Melanocyte of skin (primary cell): ENCODE results near the gene ACTR5. TPM values are rescaled to one million over a fixed set of nuclear protein-coding genes. Genes with fewer than 3 reads are reported as not detected.

Experiments used
- small RNA-seq, 2 donors: library from RNA; depleted of rRNA; stranded (forward); fragments of <200 nt; gene quantifications; one replicate each; pipeline ENCODE3, GENCODE V24; 2012
- total RNA-seq, 2 donors: library from RNA; depleted of rRNA; stranded (reverse); fragments of >200 nt; gene quantifications; 2 replicates each; pipeline ENCODE4 v1.2.3, GENCODE V29; 2012

The ACTR5 gene
- 1 to 10 TPM; 5.5 to 9.0 TPM for total RNA-seq

DNA sequence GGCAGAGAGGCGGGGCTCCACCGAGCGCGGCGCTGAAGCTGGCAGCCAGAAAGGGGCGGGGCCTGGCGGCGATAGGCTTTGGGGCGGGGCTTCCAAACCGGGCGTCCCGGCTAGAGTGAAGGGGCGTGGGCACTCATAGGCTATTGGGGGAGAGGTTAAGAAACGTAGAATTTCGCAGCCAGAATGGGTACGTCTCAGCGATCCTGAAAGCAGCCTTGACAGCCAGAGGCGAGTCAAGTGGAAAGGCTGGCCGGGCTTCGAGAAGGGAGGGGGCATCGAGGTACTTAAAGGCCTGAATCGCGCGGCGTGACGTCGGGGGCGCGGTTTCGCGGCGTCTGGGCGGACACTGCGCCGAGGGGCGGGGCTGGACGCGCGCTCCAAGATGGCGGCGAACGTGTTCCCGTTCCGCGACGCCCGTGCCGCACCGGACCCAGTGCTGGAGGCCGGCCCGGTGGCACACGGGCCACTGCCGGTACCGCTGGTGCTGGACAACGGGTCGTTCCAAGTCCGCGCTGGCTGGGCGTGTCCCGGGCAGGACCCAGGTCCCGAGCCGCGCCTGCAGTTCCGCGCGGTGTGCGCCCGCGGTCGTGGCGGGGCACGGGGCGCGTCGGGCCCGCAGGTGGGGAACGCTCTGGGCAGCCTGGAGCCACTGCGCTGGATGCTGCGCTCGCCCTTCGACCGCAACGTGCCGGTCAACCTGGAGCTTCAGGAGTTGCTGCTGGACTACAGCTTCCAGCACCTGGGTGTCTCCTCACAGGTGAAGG lies at the start of gene ACTR5:
TSS of gene ACTR5 (plus strand) at position 364 of the 764 bp plus-strand sequence. CDS start at position 383, 19 bp downstream.

DNA sequence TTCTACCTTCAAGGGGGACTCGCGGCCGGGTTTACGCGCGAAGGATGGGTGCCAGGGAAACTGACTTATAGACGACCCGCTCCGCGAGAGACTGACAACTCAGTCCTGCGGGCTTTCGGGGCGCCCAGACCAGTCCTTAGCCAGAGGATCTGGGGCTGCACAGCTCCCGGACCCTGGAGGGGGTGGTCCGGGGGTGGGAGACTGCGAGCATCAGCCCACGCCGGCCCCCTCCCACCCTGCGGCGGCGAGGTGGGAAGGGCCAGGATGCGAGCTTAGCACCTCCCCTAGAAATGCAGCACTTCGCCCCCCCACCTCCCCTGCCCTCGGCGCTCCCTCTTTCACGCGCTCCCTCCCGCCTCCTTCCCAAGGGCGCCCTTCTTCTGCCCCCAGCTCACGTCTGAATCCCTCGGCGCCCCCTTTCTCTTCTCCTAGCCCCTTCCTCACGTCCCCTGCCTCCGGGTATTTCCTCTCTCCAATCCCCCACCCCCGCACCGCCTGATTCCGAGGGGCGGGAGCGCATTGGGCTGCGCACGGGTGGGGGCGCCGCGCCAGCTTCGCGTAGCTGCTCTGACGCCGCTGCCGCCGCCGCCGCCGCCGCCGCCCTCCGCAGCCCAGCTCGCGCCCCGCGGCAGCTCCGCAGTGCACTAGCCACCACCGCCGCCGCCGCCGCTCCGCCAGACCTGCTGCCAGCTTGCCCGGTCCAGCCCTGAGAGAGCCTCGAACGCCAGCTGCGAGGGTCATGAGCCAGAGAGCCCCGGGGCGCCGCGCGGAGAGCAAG lies 24.2 kb upstream of the ACTR5 start, which contains the start of gene SLC32A1:
TSS of gene SLC32A1 (plus strand) at position 639 of the 778 bp plus-strand sequence. CDS start 239 bp downstream, outside the sequence.

DNA sequence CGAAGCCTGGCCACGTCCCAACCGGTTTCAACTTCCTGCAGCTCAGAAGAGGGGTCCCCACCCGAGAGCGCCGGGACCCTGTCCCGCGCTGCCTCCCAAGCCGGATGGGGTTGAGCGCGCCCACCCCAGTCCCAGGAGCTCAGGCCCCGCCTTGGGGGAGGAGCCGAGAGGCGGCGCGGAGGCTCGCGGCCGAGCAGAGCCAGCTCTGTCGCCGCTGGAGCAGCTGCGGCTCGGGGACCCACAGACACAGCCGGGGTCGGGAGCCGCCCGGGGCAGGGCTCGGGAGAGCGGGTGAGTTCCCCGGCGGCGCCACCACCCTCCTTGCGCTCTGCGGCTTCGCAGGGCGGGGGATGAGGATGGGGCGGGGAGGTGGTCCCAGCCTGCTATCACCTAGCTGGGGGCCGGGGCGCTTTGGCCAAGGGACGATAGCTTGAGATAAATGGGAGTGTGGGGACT lies 57.3 kb downstream of the ACTR5 start, which contains the start of gene PPP1R16B:
TSS of gene PPP1R16B (plus strand) at position 196 of the 456 bp plus-strand sequence. CDS start 30,229 bp downstream, outside the sequence.

Small RNAs within 50 kb of the gene (small RNA-seq; reads per million reads assigned to genes)
- 0 reads per million in 2 donors for gene RF00017

Other genes with a start within 250 kb of the ACTR5 start
- gene ADIG, start 167.3 kb upstream of the ACTR5 start, total RNA-seq: not detected
- gene ARHGAP40, start 146.7 kb upstream of the ACTR5 start, total RNA-seq: not detected
- gene SLC32A1, start 24.0 kb upstream of the ACTR5 start, total RNA-seq: not detected
- 1 to 10 TPM; 2.1 to 6.3 TPM for gene PPP1R16B, start 57.2 kb downstream of the ACTR5 start, total RNA-seq
- gene FAM83D, start 178.0 kb downstream of the ACTR5 start, total RNA-seq: 10 to 100 TPM; 13.8 to 42.3 TPM
- 10 to 100 TPM; 10.3 to 12.0 TPM for gene DHX35, start 213.9 kb downstream of the ACTR5 start, total RNA-seq